ENCODE data around the gene AAK1. TPM values are rescaled to one million over a fixed set of nuclear protein-coding genes. Genes with fewer than 3 reads are reported as not detected.

Gene AAK1
- total RNA-seq, 1 donor from 2014 or later, result 72.6 TPM

DNA sequence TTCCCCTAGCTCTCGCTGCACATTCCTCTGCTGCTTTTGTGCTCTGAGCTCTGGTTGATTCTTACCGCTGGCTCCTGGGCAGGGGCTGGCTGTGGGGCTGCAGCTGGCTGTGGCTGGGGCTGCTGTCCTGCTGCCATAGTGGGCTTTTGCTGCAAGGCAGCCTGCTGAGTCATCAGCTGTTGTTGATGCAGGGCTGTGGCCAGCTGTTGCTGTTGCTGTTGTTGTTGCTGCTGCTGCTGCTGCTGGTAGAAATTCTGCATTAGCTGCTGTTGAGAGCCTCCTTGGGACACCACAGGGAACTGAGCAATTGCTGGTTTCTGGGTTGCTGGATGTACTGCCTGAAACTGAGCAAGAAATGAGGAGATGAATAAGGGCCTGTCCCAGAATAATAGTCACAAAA lies 129.1 kb downstream of the AAK1 start:
- ATAC-seq, result no peak

GRCh38 chr2:69512446-69512845 lies 131.1 kb downstream of the AAK1 start:
- peaks cover 4% of the 10 kb centered on the region for H3K4me1 ChIP-seq
- intact Hi-C loops (cut with DNase I), result no loop called here
- H3K4me3 ChIP-seq, result no peak overlapping the region
- H3K36me3 ChIP-seq, result peaks cover 85% of the 10 kb centered on the region
- H3K27me3 ChIP-seq, result no peaks in the 10 kb centered on the region
- no peaks in the 10 kb centered on the region for H3K9me3 ChIP-seq
- TF ChIP-seq, protein P1, sequence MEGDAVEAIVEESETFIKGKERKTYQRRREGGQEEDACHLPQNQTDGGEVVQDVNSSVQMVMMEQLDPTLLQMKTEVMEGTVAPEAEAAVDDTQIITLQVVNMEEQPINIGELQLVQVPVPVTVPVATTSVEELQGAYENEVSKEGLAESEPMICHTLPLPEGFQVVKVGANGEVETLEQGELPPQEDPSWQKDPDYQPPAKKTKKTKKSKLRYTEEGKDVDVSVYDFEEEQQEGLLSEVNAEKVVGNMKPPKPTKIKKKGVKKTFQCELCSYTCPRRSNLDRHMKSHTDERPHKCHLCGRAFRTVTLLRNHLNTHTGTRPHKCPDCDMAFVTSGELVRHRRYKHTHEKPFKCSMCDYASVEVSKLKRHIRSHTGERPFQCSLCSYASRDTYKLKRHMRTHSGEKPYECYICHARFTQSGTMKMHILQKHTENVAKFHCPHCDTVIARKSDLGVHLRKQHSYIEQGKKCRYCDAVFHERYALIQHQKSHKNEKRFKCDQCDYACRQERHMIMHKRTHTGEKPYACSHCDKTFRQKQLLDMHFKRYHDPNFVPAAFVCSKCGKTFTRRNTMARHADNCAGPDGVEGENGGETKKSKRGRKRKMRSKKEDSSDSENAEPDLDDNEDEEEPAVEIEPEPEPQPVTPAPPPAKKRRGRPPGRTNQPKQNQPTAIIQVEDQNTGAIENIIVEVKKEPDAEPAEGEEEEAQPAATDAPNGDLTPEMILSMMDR (IDR thresholded peaks at IDR 0.05), result no peak
- H3K27ac ChIP-seq, result no peak overlapping the region
- DNase-seq (no peak), ATAC-seq (no peak)

More for the DNA sequence above, 129.1 kb downstream of the AAK1 start:
- Histone ChIP-seq H3K4me3 (no peak overlapping the region), H3K9me3 (no peaks in the 10 kb centered on the region), H3K27me3 (no peaks in the 10 kb centered on the region), H3K36me3 (peaks cover 87% of the 10 kb centered on the region), H3K4me1 (peaks cover 4% of the 10 kb centered on the region), H3K27ac (no peak overlapping the region)
- no peak for DNase-seq
- TF ChIP-seq, protein P1 (IDR thresholded peaks at IDR 0.05), result no peak
- intact Hi-C loops (cut with DNase I), result no loop called here

DNA sequence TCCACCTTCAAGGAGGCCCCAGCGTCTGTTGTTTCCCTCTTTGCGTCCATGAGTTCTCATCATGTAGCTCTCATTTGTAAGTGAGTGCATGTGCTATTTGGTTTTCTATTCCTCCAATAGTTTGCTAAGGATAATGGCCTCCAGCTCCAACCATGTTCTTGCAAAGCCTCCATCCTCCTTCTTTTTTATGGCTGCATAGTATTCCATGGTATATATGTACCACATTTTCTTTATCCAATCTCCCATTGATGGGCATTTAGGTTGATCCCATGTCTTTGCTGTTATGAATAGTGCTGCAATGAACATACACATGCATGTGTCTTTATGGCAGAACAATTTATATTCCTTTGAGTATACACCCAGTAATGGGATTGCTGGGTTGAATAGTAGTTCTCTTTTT lies 133.3 kb downstream of the AAK1 start:
- DNase-seq (no peak), ATAC-seq (no peak)
- Histone ChIP-seq H3K4me1 (peaks cover 4% of the 10 kb centered on the region), H3K36me3 (peaks cover 92% of the 10 kb centered on the region), H3K27me3 (no peaks in the 10 kb centered on the region), H3K27ac (no peak overlapping the region), H3K4me3 (no peak overlapping the region), H3K9me3 (no peaks in the 10 kb centered on the region)
- intact Hi-C loops (cut with DNase I), result no loop called here
- TF ChIP-seq, protein P1 (IDR thresholded peaks at IDR 0.05), result no peak

DNA sequence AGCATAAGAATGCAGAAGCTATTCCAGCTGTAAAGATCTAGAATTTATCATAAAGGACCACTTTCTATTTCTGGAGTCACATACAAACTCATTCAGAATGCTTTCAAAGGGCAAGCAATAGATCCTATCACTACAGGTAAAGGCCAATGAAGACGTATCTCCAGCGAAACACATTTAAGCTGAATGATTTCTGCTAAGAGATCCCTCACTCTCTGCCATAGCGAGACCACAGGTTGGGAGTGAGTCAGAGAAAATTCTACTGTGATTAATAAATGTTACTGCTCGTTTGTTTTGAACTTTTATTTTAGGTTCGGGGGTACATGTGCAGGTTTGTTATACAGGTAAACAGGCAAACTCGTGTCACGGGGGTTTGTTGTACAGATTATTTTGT lies 133.8 kb downstream of the AAK1 start:
- intact Hi-C loops (cut with DNase I), result no loop called here
- Histone ChIP-seq H3K4me1 (peaks cover under 1% of the 10 kb centered on the region), H3K36me3 (peaks cover 95% of the 10 kb centered on the region), H3K9me3 (no peaks in the 10 kb centered on the region), H3K4me3 (no peak overlapping the region), H3K27me3 (no peaks in the 10 kb centered on the region), H3K27ac (no peak overlapping the region)
- ATAC-seq (no peak), DNase-seq (no peak)
- TF ChIP-seq, protein P1 (IDR thresholded peaks at IDR 0.05), result no peak

DNA sequence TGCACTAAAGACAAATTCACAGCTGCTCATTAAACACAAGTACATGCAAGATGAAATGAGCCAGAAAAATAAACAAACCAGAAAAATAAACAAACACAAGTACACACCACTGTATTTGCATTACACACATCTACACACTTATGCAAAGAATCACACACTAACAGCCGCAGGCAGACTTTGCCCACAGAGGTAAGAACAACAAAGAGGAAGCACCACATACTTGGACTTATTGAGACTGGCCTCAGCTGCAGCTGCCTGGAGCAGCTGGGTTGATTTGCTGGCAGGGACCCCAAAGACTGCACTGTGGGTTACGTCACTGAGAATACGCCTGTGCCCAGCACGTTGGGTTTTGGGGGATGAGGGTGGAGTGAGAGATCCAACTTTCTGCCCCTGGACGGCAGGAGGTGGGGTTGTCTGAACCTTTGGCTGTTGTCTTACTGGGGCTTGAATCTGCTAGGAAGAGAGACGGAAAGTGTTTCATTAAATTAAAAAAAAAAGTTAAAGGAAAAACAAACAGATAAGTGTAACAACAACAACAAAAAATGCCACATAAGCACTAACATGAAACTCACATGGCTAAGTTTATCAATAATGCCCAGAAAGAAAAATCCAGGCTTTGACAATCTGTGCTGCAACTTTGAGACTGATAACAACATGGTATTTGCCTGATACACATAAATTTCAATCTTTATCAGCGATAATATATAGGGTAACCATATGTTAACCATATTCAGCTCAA lies 134.4 kb downstream of the AAK1 start:
- no peak for DNase-seq
- no peak overlapping the region for H3K4me3 ChIP-seq
- H3K27me3 ChIP-seq, result no peaks in the 10 kb centered on the region
- no peaks in the 10 kb centered on the region for H3K4me1 ChIP-seq
- peaks cover 95% of the 10 kb centered on the region for H3K36me3 ChIP-seq
- TF ChIP-seq, protein P1 (IDR thresholded peaks at IDR 0.05), result no peak
- no peak overlapping the region for H3K27ac ChIP-seq
- H3K9me3 ChIP-seq, result no peaks in the 10 kb centered on the region
- intact Hi-C loops (cut with DNase I), result no loop called here
- ATAC-seq, result no peak

Measured in upper lobe of right lung (tissue), 1 donor.